Body of pancreas (tissue), 4 donors: ENCODE measurements around the gene FHL2. TPM values are rescaled to one million over a fixed set of nuclear protein-coding genes. Genes with fewer than 3 reads are reported as not detected.

Experiments
- ATAC-seq: fragments of 150-250 bp; one replicate; pipeline ENCODE4 v1.9.1; 2016
- DNase-seq, 4 donors: peaks; one replicate each; pipeline ENCODE4 v3.0.0-alpha.2; 2019
- H3K27ac ChIP-seq, 4 donors: fragments of 200-600 bp; sonication (generic); 1 replicate in 3 of 4; 2 replicates in 1 of 4; pipeline versions ENCODE4 v1.5.1 to v1.6.1; 2016 to 2019; ENCODE audit warnings: mild to moderate bottlenecking in 1 of 4, mixed read lengths in 1 of 4, moderate library complexity in 1 of 4
- H3K27me3 ChIP-seq, 2 donors: fragments of 200-600 bp; sonication (generic); one replicate each; pipeline ENCODE4 v1.6.0; 2016; ENCODE audit warnings: mild to moderate bottlenecking in 1 of 2
- H3K36me3 ChIP-seq, 2 donors: fragments of 200-600 bp; sonication (generic); replicated peaks in 1 of 2; 2 replicates each; pipeline ENCODE4 v1.5.1; 2016; ENCODE audit warnings: low read depth in 2 of 2; ENCODE audit not compliant: insufficient read depth in 1 of 2
- H3K4me1 ChIP-seq: fragments of 200-600 bp; sonication (generic); one replicate; pipeline ENCODE4 v1.6.0; 2016
- H3K4me3 ChIP-seq, 2 donors: fragments of 200-600 bp; sonication (generic); 1 replicate in 1 of 2; 2 replicates in 1 of 2; pipeline ENCODE4 v1.5.1; 2016 to 2019
- H3K9me3 ChIP-seq, 3 donors: fragments of 200-600 bp; sonication (generic); 1 replicate in 2 of 3; 2 replicates in 1 of 3; pipeline ENCODE4 v1.5.1; 2016
- POLR2A ChIP-seq, 3 donors: fragments of 450-650 bp; IDR thresholded peaks; one replicate each; pipeline ENCODE4 v1.6.1; 2016; ENCODE audit warnings: antibody characterized with exemption in 3 of 3, mild to moderate bottlenecking in 2 of 3
- WGBS, 2 donors: methylation state at CpG; one replicate each; pipeline ENCODE4 v1.1.5; 2017; 5-methylcytosine and 5-hydroxymethylcytosine counted together
- intact Hi-C: fragments of 100-400 bp; cut with DNase I; formaldehyde crosslinking; loops from one replicate; pipeline ENCODE4 v1.15.1; 2023
- total RNA-seq, 2 donors: library from RNA; depleted of rRNA; stranded (reverse); fragments of >200 nt; gene quantifications; one replicate each; pipeline ENCODE4 v1.1.0, GENCODE V29; 2016
- TF ChIP-seq, protein P1 (sequence below), 7 experiments: fragments of 450-650 bp in 4 of 7; fragments of 200-600 bp in 3 of 7; sonication (generic) in 3 of 7; IDR thresholded peaks; one replicate each; pipeline ENCODE4 v1.5.1; 2016 to 2019; ENCODE audit warnings: antibody characterized with exemption in 7 of 7

The FHL2 gene, protein sequence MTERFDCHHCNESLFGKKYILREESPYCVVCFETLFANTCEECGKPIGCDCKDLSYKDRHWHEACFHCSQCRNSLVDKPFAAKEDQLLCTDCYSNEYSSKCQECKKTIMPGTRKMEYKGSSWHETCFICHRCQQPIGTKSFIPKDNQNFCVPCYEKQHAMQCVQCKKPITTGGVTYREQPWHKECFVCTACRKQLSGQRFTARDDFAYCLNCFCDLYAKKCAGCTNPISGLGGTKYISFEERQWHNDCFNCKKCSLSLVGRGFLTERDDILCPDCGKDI
- 10 to 100 TPM in 1 of 2 donors, 1 to 10 TPM in 1; 3.6 to 21.8 TPM for total RNA-seq

DNA sequence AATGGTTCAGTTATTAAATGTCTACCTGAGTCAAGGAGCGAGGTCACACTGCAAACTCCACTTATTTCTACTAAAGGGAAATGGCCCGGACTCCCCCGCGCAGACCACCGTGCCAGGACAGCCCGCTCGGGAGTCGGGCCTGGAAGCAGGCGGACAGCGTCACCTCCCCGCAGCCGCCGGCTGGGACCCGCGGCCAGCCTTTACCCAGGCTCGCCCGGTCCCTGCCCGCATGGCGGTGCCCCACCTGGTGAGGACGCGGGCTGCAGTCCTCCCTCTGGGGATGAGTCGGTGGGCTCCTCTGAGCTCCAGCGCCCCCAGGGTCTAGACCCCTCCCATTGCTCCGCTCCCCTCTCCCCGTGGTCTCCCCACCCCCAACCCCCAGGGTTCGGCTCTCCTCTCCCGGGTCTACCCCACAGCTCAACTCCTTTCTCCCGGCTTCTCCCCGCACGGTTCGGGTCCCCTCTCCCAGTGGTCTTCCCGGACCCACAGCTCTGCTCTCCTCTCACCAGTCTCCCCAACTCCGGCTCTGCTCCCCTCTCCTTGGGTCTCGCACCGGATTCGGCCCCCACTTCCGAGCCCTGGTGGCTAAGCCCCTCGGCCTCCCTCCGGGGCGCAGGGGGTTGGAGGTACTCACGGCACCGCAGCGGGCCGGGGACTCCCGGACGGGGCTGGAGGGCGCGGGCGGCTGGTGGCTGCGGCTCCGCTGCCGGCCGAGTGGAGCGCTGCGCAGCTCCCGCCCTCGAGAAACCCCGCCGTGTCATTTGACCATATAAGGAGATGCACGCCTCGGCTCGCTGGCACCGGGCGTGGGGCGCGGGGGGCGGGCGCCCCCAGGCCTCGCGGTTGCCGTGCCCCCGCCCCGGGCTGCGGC is at the start of gene FHL2:
FHL2 (minus strand) TSS at position 716 of the 871 bp plus-strand sequence. CDS start 12,535 bp downstream, outside the sequence.
- TF ChIP-seq, protein P1, sequence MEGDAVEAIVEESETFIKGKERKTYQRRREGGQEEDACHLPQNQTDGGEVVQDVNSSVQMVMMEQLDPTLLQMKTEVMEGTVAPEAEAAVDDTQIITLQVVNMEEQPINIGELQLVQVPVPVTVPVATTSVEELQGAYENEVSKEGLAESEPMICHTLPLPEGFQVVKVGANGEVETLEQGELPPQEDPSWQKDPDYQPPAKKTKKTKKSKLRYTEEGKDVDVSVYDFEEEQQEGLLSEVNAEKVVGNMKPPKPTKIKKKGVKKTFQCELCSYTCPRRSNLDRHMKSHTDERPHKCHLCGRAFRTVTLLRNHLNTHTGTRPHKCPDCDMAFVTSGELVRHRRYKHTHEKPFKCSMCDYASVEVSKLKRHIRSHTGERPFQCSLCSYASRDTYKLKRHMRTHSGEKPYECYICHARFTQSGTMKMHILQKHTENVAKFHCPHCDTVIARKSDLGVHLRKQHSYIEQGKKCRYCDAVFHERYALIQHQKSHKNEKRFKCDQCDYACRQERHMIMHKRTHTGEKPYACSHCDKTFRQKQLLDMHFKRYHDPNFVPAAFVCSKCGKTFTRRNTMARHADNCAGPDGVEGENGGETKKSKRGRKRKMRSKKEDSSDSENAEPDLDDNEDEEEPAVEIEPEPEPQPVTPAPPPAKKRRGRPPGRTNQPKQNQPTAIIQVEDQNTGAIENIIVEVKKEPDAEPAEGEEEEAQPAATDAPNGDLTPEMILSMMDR (IDR thresholded peaks at IDR 0.05): peak in 6 of 7 experiments; percentile 25 to 38 (median 32)
- peak in 2 of 3 donors; percentile 37 to 43 for TF ChIP-seq POLR2A (IDR thresholded peaks at IDR 0.05)
- peak; percentile 39 to 60 (median 50) for DNase-seq

DNA sequence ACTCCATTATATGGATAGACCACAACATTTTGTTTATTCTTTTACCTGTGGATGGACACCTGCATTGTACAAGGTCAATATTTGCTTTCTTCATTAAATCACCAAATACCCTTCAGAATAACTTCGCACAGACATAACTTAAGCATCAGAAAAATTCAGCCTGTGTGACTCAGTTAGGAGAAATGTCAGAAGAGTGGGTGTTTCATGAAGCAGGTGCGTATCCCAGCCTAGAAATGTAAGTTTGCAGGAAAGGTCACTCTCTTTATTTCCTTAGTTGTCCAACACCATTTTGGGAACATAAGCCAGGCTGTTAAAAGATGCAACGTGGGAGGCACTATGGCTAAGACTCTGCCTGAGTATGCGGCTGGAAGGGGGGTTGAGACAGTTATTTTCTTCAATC is 48.6 kb upstream of the FHL2 start:
- Histone ChIP-seq H3K9me3 (no peaks in the 10 kb centered on the region), H3K27ac (no peak overlapping the region), H3K27me3 (no peaks in the 10 kb centered on the region), H3K4me3 (no peak overlapping the region), H3K36me3 (no peaks in the 10 kb centered on the region), H3K4me1 (no peaks in the 10 kb centered on the region)
- DNase-seq (no peak), ATAC-seq (no peak)
- intact Hi-C loops: no loop called here
- TF ChIP-seq, protein P1 (IDR thresholded peaks at IDR 0.05): no peak
- TF ChIP-seq POLR2A (IDR thresholded peaks at IDR 0.05): no peak
- 75 to 82% methylated on average over 4 of the region's 4 CpGs for WGBS, 2 donors

More for the DNA sequence above, at the start of gene FHL2:
- intact Hi-C loops: no loop called here
- Histone ChIP-seq H3K36me3 (no peaks in the 10 kb centered on the region), H3K4me1 (peaks cover 12% of the 10 kb centered on the region), H3K4me3 (no peak within 1 kb of the TSS), H3K27me3 (peaks cover 0 to 17% of the 10 kb centered on the region in 2 donors), H3K27ac (peak within 1 kb of the TSS; percentile 12 to 63 (median 15)), H3K9me3 (no peaks in the 10 kb centered on the region)
- WGBS, 2 donors: 4 to 8% methylated on average over 18 to 73 of the region's 74 CpGs
- peak; percentile 80 for ATAC-seq

DNA sequence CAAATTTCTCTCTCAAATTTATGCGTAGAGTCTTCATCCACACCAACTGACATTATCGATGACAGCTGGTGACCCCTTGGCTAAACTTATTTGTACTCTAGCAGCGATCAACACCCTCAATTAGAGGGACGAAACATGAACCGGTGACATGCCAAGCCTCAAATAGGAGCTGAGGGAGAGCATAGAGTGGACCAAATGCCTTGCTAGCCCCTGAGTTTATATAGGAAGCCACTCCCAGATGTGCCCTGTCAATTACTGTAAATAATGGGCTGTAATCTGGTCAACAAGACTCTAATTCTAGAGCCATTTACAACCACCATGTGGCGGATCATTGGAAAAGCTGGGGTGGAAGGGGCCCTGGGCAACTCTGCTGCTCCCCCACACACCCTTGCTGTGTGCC is 47.6 kb upstream of the FHL2 start:
- TF ChIP-seq, protein P1 (IDR thresholded peaks at IDR 0.05): no peak
- TF ChIP-seq POLR2A (IDR thresholded peaks at IDR 0.05): no peak

DNA sequence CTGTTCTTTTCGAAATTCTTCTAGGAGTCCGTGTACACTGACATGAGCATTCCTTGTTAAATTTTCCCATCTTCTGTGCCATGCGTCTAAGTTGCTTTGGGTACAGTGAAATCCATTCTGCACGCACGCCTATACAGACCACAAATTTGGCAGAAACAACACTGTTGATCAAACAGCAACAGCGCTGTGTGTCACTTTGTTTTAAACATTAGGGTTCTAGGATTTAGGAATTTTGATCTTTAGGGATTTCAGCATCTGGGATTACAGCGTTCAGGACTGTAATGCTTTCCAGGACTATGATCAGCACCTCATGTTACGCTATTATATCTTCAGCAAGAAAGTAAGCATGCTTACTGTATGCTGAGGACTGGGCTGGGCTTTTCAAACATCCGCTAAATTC is 47.1 kb upstream of the FHL2 start:
- Histone ChIP-seq H3K27me3 (no peaks in the 10 kb centered on the region), H3K27ac (no peak overlapping the region), H3K4me1 (no peaks in the 10 kb centered on the region), H3K36me3 (no peaks in the 10 kb centered on the region), H3K9me3 (no peaks in the 10 kb centered on the region), H3K4me3 (no peak overlapping the region)
- no peak for TF ChIP-seq POLR2A (IDR thresholded peaks at IDR 0.05)
- TF ChIP-seq, protein P1 (IDR thresholded peaks at IDR 0.05): no peak
- ATAC-seq: no peak
- DNase-seq: no peak
- 81% methylated on average over 9 of the region's 9 CpGs for WGBS, 2 donors
- intact Hi-C loops: no loop called here

More for the DNA sequence above, 47.6 kb upstream of the FHL2 start:
- intact Hi-C loops: no loop called here
- WGBS, 2 donors: 89 to 92% methylated on average over 6 of the region's 6 CpGs
- no peaks in the 10 kb centered on the region for H3K36me3 ChIP-seq
- DNase-seq (no peak), ATAC-seq (no peak)
- H3K4me3 ChIP-seq: no peak overlapping the region
- no peaks in the 10 kb centered on the region for H3K27me3 ChIP-seq
- no peaks in the 10 kb centered on the region for H3K4me1 ChIP-seq
- no peaks in the 10 kb centered on the region for H3K9me3 ChIP-seq
- no peak overlapping the region for H3K27ac ChIP-seq
